Osteoblast (primary cell): ENCODE results near the gene CPNE9. TPM values are rescaled to one million over a fixed set of nuclear protein-coding genes. Genes with fewer than 3 reads are reported as not detected.

Experiments
- DNase-seq: peaks from one replicate; pipeline ENCODE4 v3.0.0; 2011; ENCODE audit warnings: low spot score, mixed read lengths; ENCODE audit not compliant: insufficient read length; ENCODE audit errors: missing footprints
- H2AFZ ChIP-seq: 2 replicates; pipeline ENCODE4 v1.6.0; 2011; ENCODE audit warnings: mild to moderate bottlenecking, low read length
- H3K27ac ChIP-seq: 2 replicates; pipeline ENCODE4 v1.5.1; 2011; ENCODE audit warnings: mild to moderate bottlenecking, low read depth, low read length, moderate library complexity
- H3K27me3 ChIP-seq: 2 replicates; pipeline ENCODE4 v1.6.0; 2012; ENCODE audit warnings: mild to moderate bottlenecking, control low read depth, inconsistent platforms, low read length, moderate library complexity; ENCODE audit not compliant: insufficient read depth
- H3K36me3 ChIP-seq: 2 replicates; pipeline ENCODE4 v1.5.1; 2011; ENCODE audit warnings: mild to moderate bottlenecking, low read length, control low read depth, moderate library complexity; ENCODE audit not compliant: insufficient read depth
- H3K4me1 ChIP-seq: 2 replicates; pipeline ENCODE4 v1.5.1; 2011; ENCODE audit warnings: mild to moderate bottlenecking, low read length, control low read depth, moderate library complexity; ENCODE audit not compliant: insufficient read depth
- H3K4me2 ChIP-seq: 2 replicates; pipeline ENCODE4 v1.6.0; 2011; ENCODE audit warnings: mild to moderate bottlenecking, low read length; ENCODE audit not compliant: insufficient read depth
- H3K4me3 ChIP-seq: fragments of 200-600 bp; sonication (generic); 3 replicates; pipeline ENCODE4 v1.5.1; 2012; ENCODE audit warnings: mild to moderate bottlenecking, low read length, inconsistent platforms; ENCODE audit not compliant: insufficient read depth
- H3K79me2 ChIP-seq: 2 replicates; pipeline ENCODE4 v1.6.0; 2012; ENCODE audit warnings: mild to moderate bottlenecking, low read length, control low read depth, inconsistent platforms; ENCODE audit not compliant: insufficient read depth
- H3K9me3 ChIP-seq: 2 replicates; pipeline ENCODE4 v1.5.1; 2011; ENCODE audit warnings: low read depth, low read length, control low read depth
- H4K20me1 ChIP-seq: 2 replicates; pipeline ENCODE4 v1.6.0; 2012; ENCODE audit warnings: mild to moderate bottlenecking, low read length, control low read depth; ENCODE audit not compliant: insufficient read depth
- total RNA-seq: library from RNA; depleted of rRNA; stranded (reverse); fragments of >200 nt; gene quantifications from 2 replicates; pipeline ENCODE4 v1.2.3, GENCODE V29; 2012
- TF ChIP-seq, protein P1 (sequence below): IDR thresholded peaks from 2 replicates; pipeline ENCODE4 v1.5.1; 2011; ENCODE audit warnings: mild to moderate bottlenecking, low read depth, low read length, moderate library complexity; ENCODE audit errors: extremely low read depth

CPNE9 gene
- total RNA-seq, 1 donor: not detected

GRCh38 chr3:9673082-9673481 lies 30.6 kb upstream of the CPNE9 start:
- no peaks in the 10 kb centered on the region for H4K20me1 ChIP-seq
- H3K4me3 ChIP-seq: no peak overlapping the region
- H3K36me3 ChIP-seq: peaks cover 78% of the 10 kb centered on the region
- no peaks in the 10 kb centered on the region for H3K9me3 ChIP-seq
- H3K27ac ChIP-seq: no peak overlapping the region
- H3K27me3 ChIP-seq: no peaks in the 10 kb centered on the region
- no peak overlapping the region for H3K4me2 ChIP-seq
- no peaks in the 10 kb centered on the region for H3K79me2 ChIP-seq
- no peak overlapping the region for H2AFZ ChIP-seq
- DNase-seq: no peak
- no peaks in the 10 kb centered on the region for H3K4me1 ChIP-seq
- TF ChIP-seq, protein P1, sequence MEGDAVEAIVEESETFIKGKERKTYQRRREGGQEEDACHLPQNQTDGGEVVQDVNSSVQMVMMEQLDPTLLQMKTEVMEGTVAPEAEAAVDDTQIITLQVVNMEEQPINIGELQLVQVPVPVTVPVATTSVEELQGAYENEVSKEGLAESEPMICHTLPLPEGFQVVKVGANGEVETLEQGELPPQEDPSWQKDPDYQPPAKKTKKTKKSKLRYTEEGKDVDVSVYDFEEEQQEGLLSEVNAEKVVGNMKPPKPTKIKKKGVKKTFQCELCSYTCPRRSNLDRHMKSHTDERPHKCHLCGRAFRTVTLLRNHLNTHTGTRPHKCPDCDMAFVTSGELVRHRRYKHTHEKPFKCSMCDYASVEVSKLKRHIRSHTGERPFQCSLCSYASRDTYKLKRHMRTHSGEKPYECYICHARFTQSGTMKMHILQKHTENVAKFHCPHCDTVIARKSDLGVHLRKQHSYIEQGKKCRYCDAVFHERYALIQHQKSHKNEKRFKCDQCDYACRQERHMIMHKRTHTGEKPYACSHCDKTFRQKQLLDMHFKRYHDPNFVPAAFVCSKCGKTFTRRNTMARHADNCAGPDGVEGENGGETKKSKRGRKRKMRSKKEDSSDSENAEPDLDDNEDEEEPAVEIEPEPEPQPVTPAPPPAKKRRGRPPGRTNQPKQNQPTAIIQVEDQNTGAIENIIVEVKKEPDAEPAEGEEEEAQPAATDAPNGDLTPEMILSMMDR: no peak

DNA sequence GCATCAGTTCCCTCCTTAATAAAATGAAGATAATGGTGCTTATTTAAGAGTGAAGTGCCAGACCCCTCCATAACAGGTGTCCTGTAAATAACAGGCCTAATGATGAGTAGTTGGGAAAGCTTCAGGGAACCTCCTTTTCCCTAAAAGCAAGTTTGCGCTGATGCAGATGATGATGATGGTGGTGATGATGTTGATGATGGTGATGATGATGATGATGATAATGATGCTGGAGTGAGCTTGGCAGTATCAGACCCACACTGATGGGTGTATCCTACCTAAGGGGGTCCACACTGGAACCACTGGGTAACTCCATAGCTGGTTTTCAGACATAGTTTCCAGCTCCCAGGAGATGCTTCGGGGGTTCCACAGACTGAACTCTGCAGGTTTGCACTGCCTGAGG lies 29.9 kb upstream of the CPNE9 start:
- Histone ChIP-seq H3K79me2 (no peaks in the 10 kb centered on the region), H3K4me2 (no peak overlapping the region), H3K4me3 (no peak overlapping the region), H3K36me3 (peaks cover 81% of the 10 kb centered on the region), H2AFZ (no peak overlapping the region), H3K27ac (no peak overlapping the region), H3K27me3 (no peaks in the 10 kb centered on the region), H4K20me1 (no peaks in the 10 kb centered on the region), H3K4me1 (no peaks in the 10 kb centered on the region), H3K9me3 (no peaks in the 10 kb centered on the region)
- TF ChIP-seq, protein P1: no peak
- DNase-seq: no peak

GRCh38 chr3:9675736-9676290 lies 27.8 kb upstream of the CPNE9 start:
- no peaks in the 10 kb centered on the region for H4K20me1 ChIP-seq
- H3K9me3 ChIP-seq: no peaks in the 10 kb centered on the region
- H3K79me2 ChIP-seq: no peaks in the 10 kb centered on the region
- no peaks in the 10 kb centered on the region for H3K4me1 ChIP-seq
- no peak overlapping the region for H3K4me2 ChIP-seq
- no peak overlapping the region for H2AFZ ChIP-seq
- H3K27me3 ChIP-seq: no peaks in the 10 kb centered on the region
- DNase-seq: no peak
- H3K4me3 ChIP-seq: no peak overlapping the region
- H3K36me3 ChIP-seq: peaks cover 79% of the 10 kb centered on the region
- no peak overlapping the region for H3K27ac ChIP-seq
- TF ChIP-seq, protein P1: no peak

DNA sequence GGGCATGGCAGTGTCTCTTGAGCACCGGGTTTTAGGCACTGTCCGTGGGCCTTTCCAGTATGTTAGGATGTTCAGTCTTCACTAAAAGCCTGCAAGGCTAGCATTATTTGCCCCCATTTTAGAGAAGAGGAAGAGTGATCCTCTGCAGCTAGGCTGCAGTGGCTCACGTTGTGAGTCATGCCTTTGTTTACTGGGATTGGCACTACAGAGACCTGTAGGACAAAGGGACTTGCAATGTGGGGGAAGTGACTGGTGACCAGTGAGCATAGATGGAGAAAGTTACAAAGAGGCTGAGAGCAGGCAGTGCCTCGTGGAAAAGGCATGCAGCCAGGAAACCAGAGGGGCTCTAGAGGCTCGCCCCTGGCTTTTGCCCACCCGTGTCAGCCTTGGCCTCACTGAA lies 26.8 kb upstream of the CPNE9 start:
- Histone ChIP-seq H3K27me3 (no peaks in the 10 kb centered on the region), H4K20me1 (no peaks in the 10 kb centered on the region), H3K4me2 (no peak overlapping the region), H3K4me3 (no peak overlapping the region), H3K79me2 (no peaks in the 10 kb centered on the region), H3K4me1 (no peaks in the 10 kb centered on the region), H2AFZ (no peak overlapping the region), H3K27ac (no peak overlapping the region), H3K36me3 (peaks cover 79% of the 10 kb centered on the region), H3K9me3 (no peaks in the 10 kb centered on the region)
- TF ChIP-seq, protein P1: no peak
- DNase-seq: no peak
